Thymus (tissue), 11 donors: ENCODE data around the gene GSE1. TPM values are rescaled to one million over a fixed set of nuclear protein-coding genes. Genes with fewer than 3 reads are reported as not detected.

Source experiments
- DNase-seq, 9 donors: peaks; one replicate each; pipeline ENCODE4 v3.0.0-alpha.2; 2013; ENCODE audit warnings: low spot score in 9 of 9, low read depth in 6 of 9, missing footprints in 1 of 9
- H3K27ac ChIP-seq, 2 donors: one replicate each; pipeline ENCODE4 v1.5.1; 2013; ENCODE audit warnings: control low read depth in 1 of 2, low read depth in 1 of 2, low read length in 1 of 2, mild to moderate bottlenecking in 1 of 2, moderate library complexity in 1 of 2
- H3K27me3 ChIP-seq, 2 donors: one replicate each; pipeline ENCODE4 v1.5.1; 2013; ENCODE audit warnings: low read length in 1 of 2; ENCODE audit not compliant: control insufficient read depth in 2 of 2, insufficient read depth in 1 of 2
- H3K36me3 ChIP-seq, 2 donors: one replicate each; pipeline ENCODE4 v1.5.1; 2013; ENCODE audit warnings: low read length in 1 of 2, mild to moderate bottlenecking in 1 of 2, moderate library complexity in 1 of 2; ENCODE audit not compliant: control insufficient read depth in 2 of 2, insufficient read depth in 2 of 2
- H3K4me1 ChIP-seq, 2 donors: one replicate each; pipeline ENCODE4 v1.5.1; 2013; ENCODE audit warnings: low read length in 2 of 2; ENCODE audit not compliant: control insufficient read depth in 2 of 2, insufficient read depth in 2 of 2
- H3K4me3 ChIP-seq, 2 donors: one replicate each; pipeline ENCODE4 v1.5.1; 2013; ENCODE audit warnings: low read length in 2 of 2, control low read depth in 1 of 2, mild to moderate bottlenecking in 1 of 2
- H3K9me3 ChIP-seq, 2 donors: one replicate each; pipeline ENCODE4 v1.5.1; 2013; ENCODE audit warnings: low read length in 1 of 2, mild to moderate bottlenecking in 1 of 2; ENCODE audit not compliant: control insufficient read depth in 2 of 2, insufficient read depth in 1 of 2
- WGBS: extraction: QIAGEN DNeasy Blood & Tissue Kit; methylation state at CpG from one replicate; pipeline ENCODE4 v1.1.7; 2013; 5-methylcytosine and 5-hydroxymethylcytosine counted together
- polyA plus RNA-seq: library from polyadenylated mRNA; stranded (reverse); fragments of 200-250 nt; gene quantifications from one replicate; pipeline ENCODE4 v1.2.3, GENCODE V29; 2013
- total RNA-seq: library from RNA; stranded (reverse); fragments of 120-200 nt; gene quantifications from one replicate; pipeline ENCODE4 v1.2.4, GENCODE V29; 2013
- donor health status: healthy.

The GSE1 gene
- total and polyA plus RNA-seq, 2 donors: 29.9 to 32.4 TPM

DNA sequence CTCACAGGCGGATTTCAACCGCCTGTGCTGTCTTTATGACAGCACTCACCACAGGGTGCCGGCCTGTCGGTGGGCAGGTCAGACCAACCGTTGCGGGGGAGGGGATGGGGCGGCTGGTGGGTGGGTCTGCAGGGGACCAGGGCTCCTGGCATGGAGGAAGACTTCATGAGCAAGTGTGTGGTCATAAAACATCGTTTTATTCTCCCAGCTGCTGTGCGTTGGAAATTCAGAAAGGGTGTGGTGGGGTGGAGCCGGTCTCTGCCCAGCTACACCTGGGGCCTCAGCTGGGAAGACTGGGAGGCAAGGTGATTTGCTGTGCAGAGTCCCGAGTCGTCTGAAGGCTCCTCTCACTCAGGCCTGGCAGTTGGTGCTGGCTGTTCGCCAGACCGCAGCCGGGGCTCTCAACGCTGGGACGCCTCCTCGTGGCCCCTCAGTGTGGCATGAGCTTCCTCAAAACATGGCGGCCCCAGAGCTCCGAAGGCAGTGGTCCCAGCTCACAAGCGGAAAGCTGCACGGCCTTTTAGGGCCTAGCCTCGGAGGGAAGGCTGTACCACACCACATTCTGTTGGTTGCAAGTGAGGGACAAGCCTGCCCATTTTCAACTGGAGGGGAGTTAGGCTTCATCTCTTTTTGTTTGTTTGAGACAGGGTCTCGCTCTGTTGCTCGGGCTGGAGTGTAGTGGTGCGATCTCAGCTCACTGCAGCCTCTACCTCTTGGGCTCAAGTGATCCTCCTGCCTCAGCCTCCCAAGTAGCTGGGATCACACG, 45.8 kb upstream of the GSE1 start:
- DNase-seq: no peak
- Histone ChIP-seq H3K36me3 (peaks cover 12 to 19% of the 10 kb centered on the region in 2 donors), H3K4me3 (no peak overlapping the region), H3K9me3 (peaks cover 2 to 32% of the 10 kb centered on the region in 2 donors), H3K4me1 (peaks cover 54 to 97% of the 10 kb centered on the region in 2 donors), H3K27me3 (no peaks in the 10 kb centered on the region), H3K27ac (peak overlapping the region; percentile 39 to 56)
- 73% methylated on average over 27 of the region's 27 CpGs for WGBS

DNA sequence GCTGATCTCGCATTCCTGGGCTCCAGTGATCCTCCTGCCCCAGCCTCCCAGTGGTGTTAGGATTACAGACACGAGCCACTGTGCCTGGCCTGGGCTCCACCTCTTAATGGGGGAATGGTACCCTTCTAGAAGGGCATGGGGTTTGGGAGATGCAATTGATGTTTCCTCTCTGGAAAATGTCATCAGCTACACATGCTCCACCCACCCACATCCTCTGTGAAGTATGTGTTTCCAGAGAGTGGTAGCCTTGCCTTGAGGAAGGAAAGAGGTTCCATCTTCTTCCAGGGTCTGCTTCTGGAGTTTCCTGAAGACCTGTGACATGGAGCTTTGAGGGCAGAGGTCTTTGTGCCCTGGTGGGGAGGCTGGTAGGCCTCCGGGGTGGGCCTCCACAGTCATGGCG, 45.2 kb upstream of the GSE1 start:
- H3K27ac ChIP-seq: peak overlapping the region; percentile 3 to 56
- no peak for DNase-seq
- no peak overlapping the region for H3K4me3 ChIP-seq
- no peaks in the 10 kb centered on the region for H3K27me3 ChIP-seq
- peaks cover 58 to 97% of the 10 kb centered on the region in 2 donors for H3K4me1 ChIP-seq
- peaks cover 12 to 24% of the 10 kb centered on the region in 2 donors for H3K36me3 ChIP-seq
- 97% methylated on average over 4 of the region's 4 CpGs for WGBS
- peaks cover 2 to 32% of the 10 kb centered on the region in 2 donors for H3K9me3 ChIP-seq

- Histone ChIP-seq H3K9me3 (peaks cover 2 to 32% of the 10 kb centered on the region in 2 donors), H3K4me1 (peaks cover 58 to 99% of the 10 kb centered on the region in 2 donors), H3K4me3 (no peak overlapping the region), H3K27ac (peak overlapping the region; percentile 25 to 96), H3K27me3 (no peaks in the 10 kb centered on the region), H3K36me3 (peaks cover 12 to 26% of the 10 kb centered on the region in 2 donors)
- WGBS: 97% methylated on average over 8 of the region's 8 CpGs
- DNase-seq: no peak
Measured at GRCh38 chr16:85568519-85568918, 44.6 kb upstream of the GSE1 start.

- Histone ChIP-seq H3K27ac (peak overlapping the region; percentile 96), H3K36me3 (peaks cover 14 to 28% of the 10 kb centered on the region in 2 donors), H3K9me3 (peaks cover 2 to 32% of the 10 kb centered on the region in 2 donors), H3K4me3 (no peak overlapping the region), H3K27me3 (no peaks in the 10 kb centered on the region), H3K4me1 (peaks cover 60 to 99% of the 10 kb centered on the region in 2 donors)
- 86% methylated on average over 11 of the region's 11 CpGs for WGBS
- DNase-seq: no peak
Measured at GRCh38 chr16:85569039-85569614, 44.0 kb upstream of the GSE1 start.

DNA sequence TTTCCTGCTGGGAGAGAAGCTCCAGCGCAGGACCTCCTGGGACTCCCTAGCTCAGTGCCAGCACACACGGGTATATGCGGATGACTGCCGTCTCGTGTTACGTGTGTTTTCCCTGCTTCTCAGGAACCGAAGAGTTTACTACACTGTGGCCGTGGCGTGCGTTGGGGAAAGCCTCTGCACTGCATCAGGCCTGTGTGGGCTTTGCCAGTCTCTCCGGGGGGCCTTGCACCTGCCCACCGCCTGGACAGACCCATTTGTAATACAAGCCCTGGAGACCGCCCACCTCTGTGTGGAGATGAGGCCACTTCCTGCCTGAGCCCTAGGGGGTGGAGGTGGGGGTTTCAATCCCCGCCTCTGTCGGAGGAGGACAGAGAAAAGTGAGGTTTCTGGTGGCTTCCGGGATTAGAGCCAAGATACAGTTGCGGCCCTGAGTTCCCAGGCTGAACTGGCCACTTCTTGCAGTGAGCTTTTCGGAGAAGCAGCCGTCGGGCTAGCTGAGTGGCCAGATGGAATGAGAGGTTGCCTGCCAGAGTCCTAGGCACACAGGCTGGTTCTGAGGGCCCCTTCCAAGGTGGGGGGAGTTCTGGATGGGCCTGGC, 43.4 kb upstream of the GSE1 start:
- DNase-seq: peak in 2 of 9 donors; percentile 62 to 82
- H3K36me3 ChIP-seq: peaks cover 16 to 32% of the 10 kb centered on the region in 2 donors
- H3K4me1 ChIP-seq: peaks cover 63 to 99% of the 10 kb centered on the region in 2 donors
- H3K9me3 ChIP-seq: peaks cover 2 to 32% of the 10 kb centered on the region in 2 donors
- 15% methylated on average over 20 of the region's 20 CpGs for WGBS
- H3K27me3 ChIP-seq: no peaks in the 10 kb centered on the region
- H3K4me3 ChIP-seq: peak overlapping the region; percentile 28 to 35
- H3K27ac ChIP-seq: peak overlapping the region; percentile 96

DNA sequence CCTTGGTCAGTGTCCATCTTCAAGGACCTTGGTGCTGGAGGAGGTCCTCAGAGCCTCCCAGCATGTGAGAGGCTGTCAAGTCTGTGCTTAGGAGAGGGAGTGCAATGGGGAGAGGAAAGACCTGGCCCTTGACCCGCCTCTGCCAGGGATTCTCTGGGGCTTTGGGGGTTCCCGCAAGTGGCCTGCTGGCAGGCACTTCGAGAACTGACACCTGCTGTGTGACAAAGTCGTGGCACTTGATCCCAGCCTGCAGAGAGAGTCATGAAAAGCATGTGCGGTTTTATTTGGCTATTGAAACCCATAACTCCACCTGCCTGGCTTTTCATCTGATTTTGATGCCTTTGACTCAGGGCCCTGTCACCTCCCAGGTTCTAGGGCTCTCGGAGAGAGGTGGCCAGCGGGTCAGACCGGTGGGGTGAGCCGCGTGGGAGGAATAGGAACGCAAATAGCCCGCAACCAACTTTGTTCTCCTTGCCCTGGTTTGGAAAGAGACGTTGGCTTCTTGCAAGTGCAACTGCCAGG, 42.8 kb upstream of the GSE1 start:
- H3K27ac ChIP-seq: peak overlapping the region; percentile 96

DNA sequence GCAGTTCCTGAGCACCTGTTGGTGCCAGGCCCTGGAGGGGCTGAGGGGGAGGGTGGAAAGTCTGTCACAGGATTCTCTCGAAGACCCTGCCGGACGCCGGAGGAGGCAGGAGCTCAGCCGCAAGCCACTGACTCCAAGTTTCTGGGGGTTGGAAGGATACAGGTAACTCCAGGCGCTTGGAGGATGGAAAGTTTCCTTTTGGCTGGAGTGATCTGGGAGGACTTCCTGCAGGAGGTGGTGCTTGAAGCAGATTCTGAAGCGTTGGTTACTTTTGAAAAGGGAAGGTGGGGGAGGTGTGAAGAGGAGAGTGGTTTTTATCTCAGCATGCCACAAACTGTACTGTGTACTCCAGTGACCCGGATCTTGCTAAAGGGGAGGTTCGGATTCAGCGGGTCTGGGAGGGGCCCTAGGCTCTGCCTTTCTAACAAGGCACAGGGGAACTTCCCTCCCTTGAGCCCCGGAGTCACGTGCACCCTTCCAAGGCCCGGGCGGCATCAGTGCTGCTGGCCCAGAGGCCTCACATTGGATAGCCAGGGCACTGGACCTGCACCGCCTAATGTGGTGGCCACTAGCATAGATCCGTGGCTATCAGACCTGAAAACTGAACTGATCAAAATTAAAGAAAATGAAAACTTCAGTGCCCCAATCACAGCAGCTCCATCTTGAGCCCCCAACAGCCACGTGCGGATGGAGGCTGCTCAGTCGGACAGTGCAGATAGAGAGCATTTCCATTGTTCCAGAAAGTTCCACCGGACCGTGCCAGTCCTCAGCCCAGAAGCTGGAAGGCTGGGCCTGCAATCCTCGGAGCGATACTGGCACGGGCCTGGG, 42.2 kb upstream of the GSE1 start:
- H3K4me1 ChIP-seq: peaks cover 62 to 99% of the 10 kb centered on the region in 2 donors
- WGBS: 25% methylated on average over 24 of the region's 24 CpGs
- peak overlapping the region; percentile 28 to 35 for H3K4me3 ChIP-seq
- H3K9me3 ChIP-seq: peaks cover 2 to 29% of the 10 kb centered on the region in 2 donors
- H3K27ac ChIP-seq: peak overlapping the region; percentile 96
- H3K36me3 ChIP-seq: peaks cover 16 to 32% of the 10 kb centered on the region in 2 donors
- no peaks in the 10 kb centered on the region for H3K27me3 ChIP-seq
- DNase-seq: peak in 3 of 9 donors; percentile 63 to 86 (median 64)

More for the DNA sequence above, 42.8 kb upstream of the GSE1 start:
- Histone ChIP-seq H3K9me3 (peaks cover 2 to 32% of the 10 kb centered on the region in 2 donors), H3K27me3 (no peaks in the 10 kb centered on the region), H3K4me3 (peak overlapping the region; percentile 28 to 35), H3K36me3 (peaks cover 16 to 32% of the 10 kb centered on the region in 2 donors), H3K4me1 (peaks cover 64 to 100% of the 10 kb centered on the region in 2 donors)
- WGBS: 5% methylated on average over 13 of the region's 13 CpGs
- peak in 1 of 9 donors; percentile 78 for DNase-seq

- Histone ChIP-seq H3K27me3 (no peaks in the 10 kb centered on the region), H3K9me3 (peaks cover 2 to 25% of the 10 kb centered on the region in 2 donors), H3K4me1 (peaks cover 57 to 99% of the 10 kb centered on the region in 2 donors), H3K4me3 (peak overlapping the region in 1 of 2 donors; percentile 28), H3K36me3 (peaks cover 16 to 32% of the 10 kb centered on the region in 2 donors), H3K27ac (peak overlapping the region; percentile 96)
- DNase-seq: no peak
- WGBS: 39% methylated on average over 7 of the region's 7 CpGs
Measured at GRCh38 chr16:85571563-85571812, 41.6 kb upstream of the GSE1 start.
